GM19239 (cell line): ENCODE data around the gene SIN3A.
"Not testable (repeated sequence)": the region's sequence is repeated elsewhere in the genome, so short reads cannot be mapped to it uniquely, and the experiment has no call there.

Experiments
- DNase-seq: peaks from one replicate; pipeline ENCODE4 v3.0.0; 2011; ENCODE audit warnings: low spot score; ENCODE audit not compliant: insufficient read length
- FAIRE-seq: peaks from 2 replicates; lab custom pipeline; 2011; peaks lifted over from hg19 to GRCh38; lab: Jason Lieb, UNC

The SIN3A gene

DNA sequence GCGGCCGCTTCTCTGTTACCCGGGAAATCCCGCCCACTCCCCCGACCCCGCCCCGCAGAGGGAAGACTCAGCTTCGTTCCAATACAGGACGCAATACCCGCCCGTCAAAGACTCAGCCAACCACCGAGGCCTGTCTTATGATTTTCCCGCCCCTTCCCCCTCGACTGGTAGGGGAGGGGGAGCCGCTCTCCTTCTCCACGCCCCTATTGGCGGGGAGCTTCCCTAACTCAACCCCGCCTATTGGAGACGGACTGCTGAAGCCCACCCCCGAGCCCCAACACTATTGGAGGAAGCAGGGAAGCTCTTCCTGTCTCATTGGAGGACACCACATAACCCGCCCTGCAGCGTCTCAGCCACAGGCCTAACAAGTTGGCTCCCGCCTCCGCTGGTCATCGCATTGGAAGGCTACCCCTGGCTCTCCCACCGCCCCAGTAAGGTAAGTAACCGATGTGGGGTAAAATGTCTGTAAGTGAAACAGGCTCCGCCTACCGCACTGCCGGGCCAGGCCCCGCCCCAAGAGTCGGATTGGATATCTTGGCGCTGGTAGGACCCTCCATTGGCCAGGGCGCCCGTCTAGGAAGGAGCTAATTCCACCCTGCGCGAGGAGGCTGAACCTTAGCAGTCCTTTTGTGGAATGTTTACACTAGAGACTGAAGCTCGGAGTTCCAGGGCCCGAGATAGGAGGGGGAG lies at the start of gene SIN3A:
SIN3A (minus strand) TSS at position 17 of the 690 bp plus-strand sequence. CDS start 21,315 bp downstream, outside the sequence.
- DNase-seq: peak; percentile 52
- FAIRE-seq: peak; percentile 98

DNA sequence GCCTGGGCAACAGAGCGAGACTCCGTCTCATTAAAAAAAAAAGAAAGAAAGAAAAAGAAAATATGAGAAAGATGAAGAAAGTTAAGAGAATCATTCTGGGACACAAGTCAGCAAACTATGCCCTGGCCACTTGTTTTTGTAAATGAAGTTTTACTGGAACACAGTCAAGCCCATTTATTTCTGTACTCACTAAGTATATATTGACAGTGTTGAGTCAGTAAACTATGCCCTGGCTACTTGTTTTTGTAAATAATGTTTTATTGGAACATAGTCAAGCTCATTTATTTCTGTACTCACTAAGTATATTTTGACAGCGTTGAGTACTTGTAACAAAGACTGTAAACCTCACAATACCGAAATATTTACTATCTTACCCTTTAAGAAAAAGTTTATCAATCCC lies 42.2 kb upstream of the SIN3A start:
- FAIRE-seq: no peak
- DNase-seq: no peak

DNA sequence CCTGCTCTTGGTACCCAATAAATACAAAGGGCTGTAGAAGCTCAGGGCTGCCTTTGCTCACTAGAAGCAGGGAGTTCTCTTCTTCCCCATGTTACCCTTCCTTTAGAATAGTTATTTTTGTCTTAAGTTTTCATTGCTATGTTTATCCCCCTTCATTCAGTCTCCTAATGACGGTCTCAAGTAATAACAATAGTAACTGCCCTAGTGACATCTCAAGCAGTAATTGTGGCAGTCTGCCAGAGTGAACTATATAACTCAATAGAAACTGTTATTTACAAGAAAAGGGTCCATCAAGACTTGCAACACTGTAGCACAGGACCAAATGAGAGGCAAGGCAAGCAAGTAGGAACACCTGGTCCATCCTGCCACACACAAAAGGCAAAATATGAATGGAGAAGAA lies 32.5 kb upstream of the SIN3A start:
- FAIRE-seq (no peak), DNase-seq (no peak)

DNA sequence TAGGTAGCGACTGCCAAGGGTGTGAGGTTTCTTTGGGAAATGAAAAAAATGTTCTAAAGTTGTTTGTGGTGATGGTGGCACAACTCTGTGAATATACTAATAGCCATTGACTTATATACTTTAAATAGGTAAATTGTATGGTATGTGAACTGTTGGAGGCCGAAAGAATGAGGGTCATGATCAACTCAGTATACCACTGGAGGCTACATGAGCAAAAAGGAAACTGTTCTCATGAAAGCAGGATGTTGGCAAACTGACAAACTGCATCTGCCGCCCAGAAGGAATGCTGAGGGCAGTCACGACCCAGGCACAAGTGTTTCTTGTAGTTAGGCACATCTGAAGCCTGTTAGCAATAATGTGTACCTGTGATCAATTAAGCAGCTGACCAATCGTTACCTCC lies 32.1 kb upstream of the SIN3A start:
- not testable (repeated sequence) for DNase-seq, FAIRE-seq

DNA sequence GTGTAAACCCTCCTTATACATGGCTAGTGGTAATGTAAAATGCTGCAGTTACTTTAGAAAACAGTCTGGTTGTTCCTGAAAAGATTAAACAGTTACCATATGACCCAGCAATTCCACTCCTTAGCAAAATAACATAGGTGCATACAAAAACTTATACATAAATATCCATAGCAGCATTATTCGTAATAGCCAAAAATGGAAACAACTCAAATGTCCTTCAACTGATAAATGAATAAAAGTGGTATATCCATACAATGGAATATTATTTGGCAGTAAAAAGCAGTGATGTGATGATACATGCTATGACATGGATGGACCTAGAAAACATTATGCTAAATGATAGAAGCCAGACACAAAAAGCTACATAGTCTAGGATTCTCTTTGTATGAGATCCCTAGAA lies 31.6 kb upstream of the SIN3A start:
- no peak for FAIRE-seq
- DNase-seq: no peak

DNA sequence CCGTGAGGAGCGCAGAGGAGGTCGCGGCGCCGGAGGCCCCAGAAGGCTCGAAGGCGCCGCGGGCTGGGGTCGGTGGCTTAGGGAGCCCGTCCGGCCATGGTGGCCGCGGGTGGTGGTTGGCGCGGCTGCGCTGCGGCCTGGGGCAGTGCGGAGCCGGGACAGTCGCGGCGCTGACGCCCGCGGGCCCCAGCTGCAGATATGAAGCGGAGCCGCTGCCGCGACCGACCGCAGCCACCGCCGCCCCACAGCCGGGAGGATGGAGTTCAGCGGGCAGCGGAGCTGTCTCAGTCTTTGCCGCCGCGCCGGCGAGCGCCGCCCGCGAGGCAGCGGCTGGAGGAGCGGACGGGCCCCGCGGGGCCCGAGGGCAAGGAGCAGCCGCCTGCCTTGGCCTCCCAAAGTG lies 29.0 kb upstream of the SIN3A start:
- DNase-seq, FAIRE-seq: not testable (repeated sequence)

DNA sequence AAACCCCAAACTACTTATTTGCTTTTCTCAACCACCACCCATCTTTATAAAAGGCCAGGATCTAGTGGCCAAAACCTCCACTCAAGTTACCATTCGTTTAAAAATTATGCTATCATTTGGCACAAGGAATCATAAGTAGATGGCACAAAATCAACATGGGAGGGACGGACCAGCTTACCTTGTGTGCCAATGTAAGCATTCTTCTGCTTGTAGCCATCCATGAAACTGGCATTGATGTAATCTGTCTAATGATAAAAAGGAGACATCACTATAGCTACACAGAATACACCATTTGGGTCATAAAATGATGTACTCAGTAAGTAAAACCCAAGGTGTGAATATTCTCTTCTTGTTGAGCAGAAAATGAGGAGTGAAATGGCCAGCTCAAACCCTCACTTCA lies 28.2 kb upstream of the SIN3A start:
- DNase-seq (no peak), FAIRE-seq (no peak)

DNA sequence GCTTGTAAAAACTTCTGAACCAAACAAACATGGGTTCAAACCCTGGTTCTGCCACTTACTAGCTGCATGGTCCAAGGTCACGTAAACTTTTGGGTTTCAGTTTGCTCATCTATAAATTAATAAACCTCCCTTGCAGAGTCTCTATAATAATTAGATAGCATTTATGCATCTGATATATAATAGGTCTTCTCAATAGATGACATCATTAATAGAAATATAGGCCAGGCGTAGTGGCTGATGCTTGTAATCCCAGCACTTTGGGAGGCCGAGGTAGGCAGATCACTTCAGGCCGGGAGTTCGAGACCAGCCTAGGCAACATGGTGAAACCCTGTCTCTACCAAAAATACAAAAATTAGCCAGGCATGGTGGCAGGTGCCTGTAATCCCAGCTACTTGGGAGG lies 25.6 kb upstream of the SIN3A start:
- not testable (repeated sequence) for FAIRE-seq, DNase-seq

DNA sequence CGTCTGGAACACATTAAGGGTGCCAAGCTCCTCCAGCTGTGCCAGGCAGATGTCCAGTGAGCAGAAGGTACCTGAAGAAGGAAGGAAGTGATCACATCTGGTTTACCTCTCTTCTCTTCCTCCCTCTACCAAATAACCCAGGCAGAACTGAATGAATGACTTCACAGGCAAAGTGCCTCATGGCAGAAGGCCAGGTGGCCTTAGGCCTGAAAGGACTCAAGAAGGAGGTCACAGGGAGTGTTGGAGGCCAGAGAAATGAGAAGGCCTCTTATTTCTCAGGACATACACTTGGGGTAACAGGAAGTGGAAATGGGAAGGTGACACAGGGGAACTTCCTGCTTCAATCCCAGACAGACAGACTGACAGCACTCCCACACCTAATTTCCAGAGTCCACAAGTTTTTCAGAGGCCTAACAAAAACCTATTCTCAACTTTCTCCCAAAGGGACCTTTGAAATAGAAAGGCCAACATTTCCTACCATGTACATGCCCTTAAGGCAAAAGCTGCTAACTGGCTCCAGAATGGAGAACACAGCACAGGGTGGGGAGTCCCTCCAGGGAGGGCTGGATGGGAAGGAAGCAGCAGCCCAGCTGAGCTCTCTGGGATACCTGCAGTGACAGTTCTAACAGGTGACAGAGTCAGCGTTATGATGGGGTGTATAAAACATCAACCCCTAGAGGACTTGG lies 17.6 kb upstream of the SIN3A start:
- no peak for DNase-seq
- no peak for FAIRE-seq

DNA sequence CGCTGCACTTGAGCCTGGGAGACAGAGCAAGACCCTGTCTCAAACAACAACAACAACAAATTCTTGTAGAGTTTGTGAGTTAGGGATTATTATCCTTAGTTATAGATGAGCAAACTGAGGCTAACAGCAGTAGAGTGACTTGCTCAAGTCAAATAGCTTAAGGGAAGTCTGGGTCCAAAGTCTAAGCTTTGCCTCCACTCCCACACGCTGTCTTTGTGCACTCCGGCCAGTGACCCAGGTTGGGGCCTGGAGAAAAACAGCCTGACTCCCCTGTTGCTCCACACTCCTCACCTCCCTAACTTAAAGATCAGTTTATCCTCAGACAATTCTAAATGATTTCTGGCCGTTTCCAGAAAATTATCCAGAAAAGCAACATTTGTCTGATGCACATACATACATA lies 9.2 kb upstream of the SIN3A start:
- FAIRE-seq (no peak), DNase-seq (no peak)

DNA sequence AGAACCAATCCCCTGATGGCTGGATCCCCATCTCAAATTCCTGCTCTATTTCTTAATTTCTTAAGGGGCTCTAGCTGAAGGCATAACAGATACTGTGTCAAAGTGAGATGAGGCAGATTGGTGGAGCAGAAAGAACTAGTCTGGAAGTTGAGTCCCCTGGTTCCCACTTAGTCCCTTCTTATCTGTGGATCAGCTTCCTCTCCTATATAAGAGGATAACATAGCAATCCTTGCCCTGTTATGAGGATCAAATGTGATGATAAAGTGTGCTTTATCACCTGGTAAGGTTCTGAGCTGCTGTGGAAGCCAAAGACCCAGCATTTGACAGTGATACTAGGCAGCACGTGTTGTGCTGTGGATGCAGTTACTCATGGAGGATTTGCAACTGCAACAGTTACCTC lies 8.1 kb upstream of the SIN3A start:
- FAIRE-seq: no peak
- no peak for DNase-seq

DNA sequence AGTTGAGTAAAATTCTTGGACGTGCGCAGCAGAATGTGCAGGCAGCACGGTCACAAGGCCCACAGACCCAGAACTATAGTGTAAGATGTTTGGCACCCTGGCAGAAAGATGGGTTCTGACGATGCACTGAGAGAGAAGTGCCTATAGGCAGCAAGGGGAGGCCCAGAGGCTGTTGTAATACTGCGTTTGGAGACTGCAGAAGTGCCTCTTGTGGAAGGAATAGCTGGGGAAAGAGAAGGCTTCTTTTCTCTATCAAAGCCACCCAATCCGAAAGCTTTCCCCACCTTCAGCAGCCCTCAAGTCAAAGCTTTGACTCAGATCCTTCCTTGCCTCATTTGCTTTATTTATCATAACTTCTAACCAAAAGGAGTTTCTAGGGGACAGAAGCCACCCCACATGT lies 5.2 kb upstream of the SIN3A start:
- DNase-seq: no peak
- FAIRE-seq: no peak

DNA sequence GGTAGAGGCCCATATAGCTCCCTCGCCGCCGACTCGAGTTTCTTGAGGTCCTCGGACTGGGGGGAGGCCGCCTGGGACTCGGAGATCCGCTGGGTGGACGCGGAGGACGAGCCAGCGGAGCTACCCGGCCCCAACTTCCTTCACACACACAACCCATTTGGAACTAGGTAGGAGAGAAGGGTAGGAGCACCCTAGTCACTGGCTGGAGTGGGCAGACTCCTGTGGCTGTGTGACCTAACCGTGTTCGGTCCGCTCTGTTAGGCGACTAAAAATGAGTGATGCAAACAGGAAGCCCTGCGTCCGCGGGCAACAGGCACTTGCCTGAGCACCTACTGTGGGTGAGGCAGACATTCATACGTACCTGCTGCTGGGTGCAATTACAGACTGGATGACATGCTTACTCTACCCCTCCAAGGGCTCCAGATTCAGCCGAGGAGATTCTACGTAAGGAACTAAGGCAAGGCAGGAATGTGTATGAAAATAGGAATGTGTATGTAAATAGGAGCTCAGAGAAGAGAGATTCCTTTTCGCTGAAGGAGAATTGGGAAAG lies 4.6 kb upstream of the SIN3A start:
- no peak for FAIRE-seq

DNA sequence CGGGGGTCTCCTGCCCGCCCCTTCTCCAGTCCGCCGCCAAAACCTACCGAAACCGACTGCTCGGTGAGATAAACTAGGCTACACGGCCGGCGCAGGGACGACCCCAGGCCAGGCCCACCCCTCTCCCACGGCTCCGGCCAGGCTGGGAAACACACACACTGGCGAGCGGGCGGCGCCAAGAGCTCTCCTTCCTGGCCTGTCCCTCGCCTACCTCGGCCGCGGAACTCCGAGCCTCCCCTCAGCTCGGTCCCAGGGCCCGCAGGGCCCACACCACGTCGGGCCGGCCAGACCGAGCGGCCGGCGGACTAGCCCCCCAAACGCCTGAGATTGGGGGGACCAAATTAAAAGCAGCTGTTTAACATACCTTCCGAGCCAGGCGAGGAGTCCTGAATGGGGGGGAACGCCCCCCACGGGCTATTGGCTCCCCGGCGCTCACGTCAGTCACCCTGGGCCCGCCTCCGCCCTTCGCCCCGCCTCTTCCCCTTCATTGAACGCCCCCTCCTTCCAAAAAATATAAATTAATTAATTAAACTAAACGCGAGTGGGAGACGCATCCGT lies 4.0 kb upstream of the SIN3A start:
- peak; percentile 77 for DNase-seq
- peak; percentile 90 for FAIRE-seq

More for the DNA sequence above, 4.6 kb upstream of the SIN3A start:
- DNase-seq: no peak

DNA sequence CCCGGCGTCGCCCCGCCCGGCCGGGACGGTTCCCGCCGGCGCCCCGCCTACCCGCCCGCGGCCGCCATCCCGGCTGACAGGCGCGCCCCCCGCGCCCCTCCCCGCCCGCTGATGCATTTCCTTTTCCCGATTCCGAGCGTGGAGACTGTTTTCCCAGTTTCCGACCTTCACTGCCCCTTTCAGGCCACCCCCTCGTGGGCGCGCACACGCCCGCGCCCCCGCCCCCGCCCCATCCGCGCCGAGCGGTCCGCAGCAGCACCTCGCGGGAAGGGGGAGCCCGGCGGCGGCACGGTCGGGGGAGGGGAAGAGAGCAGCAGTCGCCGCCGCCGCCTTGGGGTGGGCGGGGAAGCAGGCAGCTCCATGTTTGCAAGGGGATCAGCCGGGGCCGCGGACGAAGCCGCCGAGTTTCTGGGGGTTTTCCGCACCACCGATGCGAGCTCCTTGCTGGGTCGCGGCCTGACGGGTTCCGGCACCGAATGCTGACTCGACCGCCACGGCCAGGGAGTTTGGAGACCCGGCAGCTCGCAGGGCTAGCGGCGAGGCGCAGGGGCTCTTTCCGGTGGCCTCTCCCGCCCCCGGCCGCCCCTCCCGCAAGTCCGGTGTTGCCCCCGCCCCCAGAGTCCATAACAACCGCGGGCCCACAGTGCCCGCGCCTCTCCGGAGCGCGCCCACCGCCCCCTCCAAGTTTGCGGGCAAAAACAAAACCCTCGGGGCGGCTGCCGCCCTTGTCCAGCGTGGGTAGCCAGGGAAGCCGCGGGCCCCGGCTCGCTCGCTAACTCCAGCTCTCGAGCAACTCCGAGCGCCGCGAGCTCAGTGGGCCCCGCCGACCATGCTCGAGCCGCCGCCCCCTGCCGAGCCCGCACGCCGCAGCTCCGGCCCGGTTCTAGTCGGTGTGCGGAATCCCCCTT lies 3.2 kb upstream of the SIN3A start:
- FAIRE-seq: peak; percentile 70
- no peak for DNase-seq

DNA sequence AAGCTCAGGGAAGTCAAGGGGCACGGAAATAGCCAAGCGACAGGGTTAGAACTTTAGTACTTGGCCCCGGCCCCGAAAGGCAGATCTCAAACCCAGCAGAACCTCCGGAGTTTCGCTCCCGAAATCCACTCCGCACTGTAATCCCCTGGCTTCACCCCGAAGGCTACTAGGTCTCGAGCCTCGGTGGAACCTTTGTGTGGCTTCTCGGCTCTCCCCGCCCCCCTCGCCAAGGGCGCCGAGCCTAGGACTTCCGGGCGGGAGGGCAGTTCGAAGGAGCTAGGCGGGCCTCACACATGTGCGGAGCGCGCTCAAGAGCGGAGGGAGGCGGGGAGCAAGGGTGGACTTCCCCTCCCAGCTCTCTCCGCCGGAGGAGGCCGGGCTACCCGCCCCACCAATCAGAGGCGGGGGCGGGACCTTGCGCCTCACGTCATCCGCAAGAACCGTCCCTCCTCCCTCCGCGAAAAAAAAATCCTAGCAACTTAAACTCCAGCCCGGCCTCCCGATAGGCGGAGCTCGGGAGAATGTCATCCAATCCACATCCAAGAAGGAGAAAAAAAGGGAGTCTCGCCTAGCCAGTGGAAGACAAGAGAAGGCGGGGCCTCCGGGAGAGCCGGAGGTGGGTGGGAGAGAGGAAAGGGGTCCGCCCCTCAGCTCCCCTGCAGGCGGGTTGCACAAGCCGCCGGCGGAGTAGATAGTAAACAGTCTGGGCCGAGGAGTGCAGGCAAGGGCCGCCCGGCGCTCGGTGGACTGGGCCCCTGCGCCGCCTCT lies 2.4 kb upstream of the SIN3A start:
- peak; percentile 92 for DNase-seq
- FAIRE-seq: peak; percentile 94

DNA sequence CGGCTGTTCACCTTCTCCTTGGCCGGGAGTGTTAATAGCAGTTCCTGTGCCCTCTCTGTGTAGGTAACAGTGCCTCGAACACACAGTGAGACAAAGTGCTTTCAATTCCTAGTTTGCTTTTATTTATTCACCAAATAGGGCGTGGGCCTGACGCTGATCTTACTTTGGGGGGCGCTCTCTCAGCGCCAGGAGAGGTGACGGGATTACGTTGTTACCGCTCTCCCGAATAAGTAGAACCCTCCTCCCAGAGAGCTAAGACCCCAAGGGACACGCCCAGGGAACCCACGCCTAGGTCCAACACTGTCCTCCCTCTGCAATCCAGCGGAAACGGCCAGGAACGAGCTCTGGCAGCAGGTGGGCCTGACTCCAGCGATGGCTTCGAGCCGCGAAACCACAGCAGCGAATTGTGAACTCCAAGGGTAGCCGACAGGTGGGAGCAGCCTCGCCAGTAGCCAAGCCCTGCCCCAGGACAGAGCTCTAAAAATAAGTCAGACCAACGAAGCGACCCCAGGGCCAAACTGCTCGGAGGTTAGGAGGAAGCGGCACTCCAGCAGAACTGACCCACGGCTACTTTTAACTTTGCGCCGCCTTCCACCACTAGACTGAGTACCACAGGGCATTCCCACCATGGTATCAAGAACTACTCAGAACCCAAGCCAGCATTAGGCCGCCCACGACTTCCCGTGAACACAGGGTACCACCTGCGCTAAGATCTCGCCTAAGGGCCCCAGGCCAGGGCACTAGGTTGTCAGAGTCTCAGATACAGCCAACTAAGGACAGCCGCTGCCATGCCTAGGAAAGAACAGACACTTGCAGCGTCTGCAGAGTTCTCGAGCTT lies 1.6 kb upstream of the SIN3A start:
- DNase-seq (no peak), FAIRE-seq (no peak)

DNA sequence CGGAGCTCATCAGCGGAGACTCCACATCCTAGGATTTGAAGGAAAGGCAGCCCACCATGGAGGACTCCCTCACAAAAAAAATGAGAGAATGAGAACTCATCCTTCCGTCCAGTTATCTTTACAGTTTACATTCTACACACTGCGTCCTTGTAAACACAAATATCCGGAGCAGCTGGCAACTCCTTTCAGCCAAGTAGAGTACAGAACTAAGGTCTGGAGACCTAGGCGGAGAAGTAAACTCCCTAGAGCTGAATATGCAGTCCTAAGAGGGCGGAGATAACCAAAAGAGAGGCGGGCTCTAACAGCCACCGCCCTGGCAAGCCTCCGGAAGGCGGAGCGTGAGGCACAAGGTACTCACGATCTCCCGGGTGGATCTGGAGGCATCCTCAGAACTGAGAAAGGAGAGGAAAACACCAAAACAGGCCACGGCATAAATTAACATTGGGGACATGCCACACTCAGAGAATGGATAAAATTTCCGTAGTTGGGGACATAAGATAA lies 924 bp upstream of the SIN3A start:
- DNase-seq: no peak
- no peak for FAIRE-seq
